Activated CD4-positive, CD25-positive, alpha-beta regulatory T cell treated with anti-CD3 and anti-CD28 coated beads, Interleukin-2, amount 50 U/mL, for 24 hours (primary cell): ENCODE results near the gene DNAAF8.
"Not testable (repeated sequence)": the region's sequence is repeated elsewhere in the genome, so short reads cannot be mapped to it uniquely, and the experiment has no call there.

Experiments used
- ATAC-seq, 2 donors: fragments of 150-1000 bp; cut with Tn5 transposase; one replicate each; pipeline ENCODE4 v1.10.0; 2021; ENCODE audit warnings: mild to moderate bottlenecking in 1 of 2, moderate library complexity in 1 of 2

DNAAF8 gene

DNA sequence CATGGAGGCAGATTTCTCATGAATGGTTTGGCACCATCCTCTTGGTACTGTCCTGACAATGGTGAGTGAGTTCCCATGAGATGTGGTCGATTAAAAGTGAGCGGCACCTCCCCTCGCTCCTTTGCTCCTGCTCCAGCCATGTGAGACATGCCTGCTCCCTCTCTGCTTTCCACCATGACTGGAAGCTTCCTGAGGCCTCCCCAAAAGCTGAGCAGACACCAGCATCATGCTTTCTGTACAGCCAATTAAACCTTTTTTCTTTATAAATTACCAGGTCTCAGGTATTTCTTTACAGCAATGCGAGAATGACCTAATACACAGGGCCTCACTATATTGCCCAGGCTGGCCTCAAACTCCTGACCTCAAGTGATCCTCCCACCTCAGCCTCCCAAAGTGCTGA lies 20.5 kb downstream of the DNAAF8 start:
- no peak for ATAC-seq

DNA sequence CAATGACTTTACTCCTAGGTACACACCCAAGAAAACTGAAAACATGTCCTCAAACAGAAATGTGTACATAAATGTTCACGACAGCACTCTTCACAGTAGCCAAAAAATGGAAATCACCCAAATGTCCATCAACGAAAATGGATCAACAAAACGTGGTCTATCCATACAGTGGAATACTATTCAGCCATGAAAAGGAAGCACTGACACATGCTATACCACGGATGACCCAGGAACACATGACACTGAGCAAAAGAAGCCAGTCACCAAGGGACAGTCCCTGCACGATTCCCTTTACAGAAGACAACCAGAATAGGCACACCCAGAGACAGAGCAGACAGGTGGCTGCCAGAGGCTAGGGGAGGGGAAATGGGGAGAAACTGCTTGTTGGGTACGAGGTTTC lies 21.4 kb downstream of the DNAAF8 start:
- ATAC-seq: no peak

GRCh38 chr16:4760221-4760910 lies 26.0 kb downstream of the DNAAF8 start:
- no peak for ATAC-seq

- no peak for ATAC-seq
Measured at GRCh38 chr16:4762205-4762604, 27.9 kb downstream of the DNAAF8 start.

GRCh38 chr16:4763791-4764190 lies 29.5 kb downstream of the DNAAF8 start:
- ATAC-seq: no peak

DNA sequence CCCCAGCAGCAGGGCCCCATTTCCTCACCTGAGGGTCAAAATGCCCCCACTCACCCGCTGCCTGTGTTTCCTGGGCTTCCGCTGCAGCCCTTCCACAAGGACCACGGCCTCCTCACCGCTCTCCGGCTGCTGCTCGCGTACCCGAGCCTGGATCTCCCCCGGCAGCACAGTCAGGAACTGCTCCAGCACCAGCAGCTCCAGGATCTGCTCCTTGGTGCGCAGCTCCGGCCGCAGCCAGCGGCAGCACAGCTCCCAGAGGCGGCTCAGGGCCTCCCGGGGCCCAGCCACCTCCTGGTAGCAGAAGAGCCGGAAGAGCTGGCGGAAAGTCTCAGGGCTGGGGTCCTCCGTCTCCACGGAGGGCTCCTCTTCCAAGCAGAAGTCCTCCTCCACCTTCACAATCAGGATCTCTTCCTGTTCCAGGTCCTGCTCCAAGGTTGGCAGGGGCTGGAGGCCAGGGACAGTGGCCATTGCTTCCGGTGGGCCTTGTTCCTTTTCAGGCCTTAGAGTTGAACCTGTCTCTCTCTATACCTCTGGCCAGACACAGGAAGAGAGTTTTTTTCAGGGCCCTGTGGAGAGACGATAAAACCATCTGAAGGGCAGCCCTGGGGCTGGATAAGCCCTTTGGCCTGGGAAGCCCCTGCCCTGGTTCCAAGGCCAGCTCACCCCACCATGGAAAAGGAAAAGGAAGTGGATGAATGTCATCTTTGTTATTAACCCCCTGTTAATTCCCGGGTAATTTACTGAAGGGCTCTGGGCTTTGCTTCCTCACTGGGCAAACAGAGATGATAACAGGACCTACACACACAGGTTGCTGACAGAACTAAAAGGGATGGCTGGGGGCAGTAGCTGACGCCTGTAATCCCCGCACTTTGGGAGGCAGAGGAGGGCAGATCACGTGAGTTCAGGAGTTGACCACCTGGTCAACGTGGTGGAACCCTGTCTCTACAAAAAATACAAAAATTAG lies 31.5 kb downstream of the DNAAF8 start:
- ATAC-seq: no peak

GRCh38 chr16:4766875-4767628 lies 32.7 kb downstream of the DNAAF8 start, which contains the start of gene ZNF500:
Gene ZNF500, minus strand, starts transcription at chr16:4767162. Its CDS starts 1,184 bp downstream, at chr16:4765978.
- peak; percentile 95 to 96 for ATAC-seq

DNA sequence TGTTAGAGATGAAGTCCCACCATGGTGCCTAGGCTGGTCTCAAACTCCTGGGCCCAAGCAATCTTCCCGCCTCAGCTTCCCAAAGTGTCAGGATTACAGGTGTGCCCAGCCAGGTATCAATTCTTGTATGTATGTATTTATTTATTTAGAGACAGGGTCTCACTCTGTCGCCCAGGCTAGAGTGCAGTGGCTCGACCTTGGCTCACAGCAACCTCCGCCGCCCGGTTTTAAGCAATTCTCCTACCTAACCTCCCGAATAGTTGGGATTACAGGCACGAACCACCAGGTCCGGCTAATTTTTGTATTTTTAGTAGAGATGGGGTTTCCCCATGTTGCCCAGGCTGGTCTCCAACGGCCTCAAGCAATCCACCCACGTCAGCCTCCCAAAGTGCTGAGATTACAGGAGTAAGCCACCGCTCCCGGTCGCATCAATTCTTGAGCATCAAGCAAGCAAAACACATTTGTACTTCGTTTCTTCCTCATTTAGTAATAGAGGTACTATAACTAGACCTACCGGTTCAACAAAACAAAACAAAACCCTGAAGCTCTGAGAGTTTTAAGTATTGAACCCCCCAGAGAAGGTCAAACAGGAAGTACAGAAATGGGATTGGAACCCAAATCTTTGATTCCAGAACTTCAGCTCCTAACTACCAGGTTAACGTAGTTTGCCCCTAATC lies 33.7 kb downstream of the DNAAF8 start:
- ATAC-seq: no peak

GRCh38 chr16:4768549-4769305 lies 34.4 kb downstream of the DNAAF8 start:
- peak; percentile 61 to 71 for ATAC-seq

DNA sequence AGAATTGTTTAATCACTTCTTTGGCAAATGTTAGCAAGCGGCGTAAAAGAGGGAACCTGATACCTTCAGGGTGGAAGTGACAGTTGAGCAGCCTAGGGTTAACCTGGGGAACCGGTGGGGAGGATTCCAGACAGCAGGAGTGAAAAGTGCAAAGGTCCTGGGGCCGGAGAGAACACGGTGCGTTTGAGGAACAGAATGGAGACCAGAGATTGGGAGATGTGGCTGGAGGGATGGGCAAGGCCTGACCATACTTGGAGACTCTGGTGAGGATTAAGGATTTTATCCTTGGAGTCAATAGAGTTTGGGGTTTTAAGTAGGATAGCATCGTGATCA lies 34.9 kb downstream of the DNAAF8 start:
- no peak for ATAC-seq

DNA sequence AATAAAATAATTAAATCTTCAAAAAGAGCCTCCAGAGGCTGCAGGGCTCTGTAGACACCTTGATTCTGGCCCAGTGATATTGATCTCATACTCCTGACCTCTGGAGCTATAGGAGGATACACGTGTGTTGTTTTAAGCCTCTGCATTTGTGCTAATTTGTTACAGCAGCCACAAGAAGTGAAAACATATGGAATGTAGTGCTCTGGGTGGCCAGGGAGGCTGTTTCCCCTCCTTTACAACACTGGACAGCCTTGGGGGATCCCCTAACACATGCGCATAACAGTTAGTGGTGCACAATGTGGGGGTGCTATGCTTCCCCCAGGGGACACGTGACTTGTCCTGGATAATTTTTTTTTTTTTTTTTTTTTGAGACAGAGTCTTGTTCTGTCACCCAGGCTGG lies 37.3 kb downstream of the DNAAF8 start:
- ATAC-seq: no peak

DNA sequence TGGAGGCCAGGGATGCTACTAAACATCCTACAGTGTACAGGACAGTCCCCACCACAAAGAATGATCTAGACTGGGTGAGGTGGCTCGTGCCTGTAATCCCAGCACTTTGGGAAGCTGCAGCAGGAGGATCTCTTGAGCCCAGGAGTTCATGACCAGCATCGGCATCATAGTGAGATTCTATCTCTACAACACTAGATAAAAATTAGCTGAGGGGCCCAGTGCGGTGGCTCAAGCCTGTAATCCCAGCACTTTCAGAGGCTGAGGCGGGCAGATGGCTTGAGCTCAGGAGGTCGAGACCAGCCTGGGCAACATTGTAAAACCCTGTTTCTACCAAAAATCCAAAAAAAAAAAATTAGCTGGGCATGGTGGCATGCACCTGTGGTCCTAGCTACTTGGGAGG lies 38.0 kb downstream of the DNAAF8 start:
- ATAC-seq: no peak

DNA sequence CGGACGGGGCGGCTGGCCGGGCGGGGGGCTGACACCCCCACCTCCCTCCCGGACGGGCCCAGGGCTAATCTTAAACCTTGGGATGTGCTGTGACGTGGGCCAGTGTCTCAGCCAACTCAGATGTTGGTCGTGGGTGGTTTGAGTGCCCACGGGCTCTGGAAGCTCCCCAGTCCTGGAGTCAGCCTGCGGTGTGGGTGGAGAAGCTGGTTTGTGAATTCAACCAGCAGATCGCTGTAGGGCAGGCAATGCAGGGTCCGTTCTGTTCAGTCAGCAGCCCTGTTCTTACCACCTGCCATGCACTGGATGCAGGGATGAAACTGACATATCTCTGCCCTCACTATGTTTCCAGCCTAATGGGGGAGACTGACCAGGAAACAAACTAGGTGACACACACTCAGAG lies 40.7 kb downstream of the DNAAF8 start:
- no peak for ATAC-seq

DNA sequence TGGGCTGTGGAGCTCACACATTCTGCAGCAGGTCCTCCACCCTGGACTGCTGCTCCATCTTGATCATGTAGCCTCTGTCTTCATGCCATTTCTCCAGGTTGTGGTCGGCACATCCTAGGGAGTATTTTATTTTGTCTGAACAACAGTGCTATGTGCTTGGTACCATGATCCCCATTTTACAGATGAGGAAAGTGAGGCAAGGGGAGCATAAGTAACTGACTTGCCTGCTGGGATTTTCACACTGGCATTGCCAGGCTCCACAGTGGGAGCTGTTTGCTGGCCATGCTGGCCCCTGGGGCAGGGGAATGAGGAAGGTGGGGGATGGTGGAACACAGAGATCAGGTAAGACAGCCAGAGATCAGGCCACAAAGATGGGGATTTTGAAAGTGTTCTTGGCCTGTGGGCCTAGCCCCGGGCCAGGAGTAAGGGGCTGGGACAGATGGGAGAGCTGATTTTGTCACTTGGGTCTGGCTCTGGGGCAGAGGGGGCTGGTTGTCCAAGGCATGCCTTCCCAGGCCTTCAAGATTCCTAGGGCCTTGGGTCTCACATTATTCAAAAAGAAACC lies 41.9 kb downstream of the DNAAF8 start:
- no peak for ATAC-seq

- no peak for ATAC-seq
Measured at GRCh38 chr16:4777339-4778049, 43.2 kb downstream of the DNAAF8 start.

GRCh38 chr16:4778050-4778392 lies 43.7 kb downstream of the DNAAF8 start:
- ATAC-seq: no peak

DNA sequence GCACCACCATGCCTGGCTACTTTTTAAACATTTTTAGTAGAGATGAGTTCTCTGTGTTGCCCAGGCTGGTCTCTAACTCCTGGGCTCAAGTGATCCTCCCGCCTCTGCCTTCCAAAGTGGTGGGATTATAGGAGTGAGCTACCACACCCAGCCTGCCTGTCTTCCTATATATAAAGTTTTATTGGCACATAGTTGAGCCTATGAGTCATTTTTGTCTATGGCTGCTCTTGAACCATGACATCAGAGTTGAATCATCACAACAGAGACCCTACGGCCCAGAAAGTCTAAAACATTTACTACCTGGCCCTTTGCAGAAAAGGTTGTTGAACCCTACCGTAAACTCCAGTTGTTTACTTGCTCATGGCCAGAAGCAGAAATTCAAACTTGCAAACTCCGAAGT lies 45.9 kb downstream of the DNAAF8 start:
- ATAC-seq: no peak

DNA sequence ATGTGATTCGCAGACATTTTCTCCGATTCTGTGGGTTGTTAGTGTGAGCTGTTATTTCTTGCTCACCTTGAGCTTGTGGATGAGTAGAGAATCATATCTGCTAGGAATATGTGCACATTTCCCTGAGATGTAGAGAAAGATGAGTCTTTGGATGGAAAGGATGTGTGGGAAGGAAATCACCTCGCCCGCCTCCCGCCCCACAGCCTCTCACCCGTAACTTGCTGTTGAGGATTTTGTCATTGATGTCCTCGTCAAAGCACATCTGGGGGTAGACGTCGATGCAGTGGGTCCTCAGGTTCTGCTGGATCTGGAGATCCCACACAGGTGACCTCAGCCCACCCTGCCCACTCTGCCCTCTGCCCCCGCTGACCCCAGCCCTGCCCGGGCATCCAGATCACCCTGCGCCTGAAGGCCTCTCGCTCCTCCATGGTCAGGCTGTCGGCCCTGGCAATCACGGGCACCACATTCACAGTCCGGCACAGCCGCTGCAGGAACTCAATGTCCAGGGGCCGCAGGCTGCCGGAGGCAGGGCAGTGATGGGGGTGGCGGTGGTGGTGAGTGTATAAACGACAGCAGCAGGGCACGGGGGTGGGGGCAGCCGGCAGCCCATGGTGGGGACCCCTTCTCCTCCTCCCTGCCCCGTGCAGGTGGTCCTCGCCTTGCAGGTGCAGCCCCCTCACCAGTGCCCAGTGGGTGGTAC lies 49.1 kb downstream of the DNAAF8 start:
- ATAC-seq: no peak

DNA sequence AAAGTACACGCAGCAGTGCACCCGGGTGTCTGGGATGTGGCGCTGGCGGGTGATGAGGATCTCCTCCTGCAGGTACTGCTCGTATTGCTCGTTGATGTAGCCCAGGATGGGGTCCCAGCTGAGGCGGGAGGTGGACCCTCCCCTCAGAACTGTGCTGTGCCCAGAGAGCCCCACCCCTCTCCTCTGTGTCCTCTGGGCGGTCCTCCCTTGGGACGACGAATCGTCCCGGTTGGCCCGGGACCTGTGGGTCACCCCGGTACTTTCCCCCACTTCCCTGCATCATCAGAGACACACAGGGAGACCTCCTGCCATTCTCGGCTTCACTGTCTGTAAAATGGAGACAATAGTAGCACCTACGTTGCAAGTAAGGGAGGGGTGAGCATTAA lies 49.6 kb downstream of the DNAAF8 start:
- no peak for ATAC-seq

- ATAC-seq: not testable (repeated sequence)
Measured at GRCh38 chr16:4784444-4784987, 50.2 kb downstream of the DNAAF8 start.
